NCI-H526 (cell line): ENCODE results near the gene RGS13.
A peak's percentile ranks its signal among the peaks of the same experiment; 100 is the strongest.

Experiments used
- DNase-seq, 2 experiments: peaks; one replicate each; lab custom pipeline; 2025; lab: John Stamatoyannopoulos, UW

RGS13 gene, protein sequence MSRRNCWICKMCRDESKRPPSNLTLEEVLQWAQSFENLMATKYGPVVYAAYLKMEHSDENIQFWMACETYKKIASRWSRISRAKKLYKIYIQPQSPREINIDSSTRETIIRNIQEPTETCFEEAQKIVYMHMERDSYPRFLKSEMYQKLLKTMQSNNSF

DNA sequence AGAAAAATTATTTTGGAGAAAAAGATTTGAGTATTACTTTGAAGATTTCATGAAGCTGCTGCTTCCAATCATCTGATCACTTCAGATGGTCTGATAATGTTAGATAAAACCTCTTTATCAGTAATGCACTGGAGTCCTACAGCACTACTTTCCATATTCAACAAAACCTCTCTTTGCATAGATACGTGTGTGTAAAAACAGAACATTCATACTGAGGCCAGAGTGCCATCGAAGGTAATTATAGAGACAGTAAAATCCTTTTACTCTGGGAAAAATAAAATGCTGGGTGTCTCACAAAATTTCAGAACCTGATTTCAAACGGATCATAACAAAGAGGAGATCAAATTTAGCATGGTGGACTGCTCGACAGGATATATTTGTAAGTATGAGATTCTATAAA is at the start of gene RGS13:
Gene RGS13, plus strand, starts transcription at position 209 of the 400 bp plus-strand sequence. CDS start 8,188 bp downstream, outside the sequence.
- peak; percentile 70 to 76 for DNase-seq

DNA sequence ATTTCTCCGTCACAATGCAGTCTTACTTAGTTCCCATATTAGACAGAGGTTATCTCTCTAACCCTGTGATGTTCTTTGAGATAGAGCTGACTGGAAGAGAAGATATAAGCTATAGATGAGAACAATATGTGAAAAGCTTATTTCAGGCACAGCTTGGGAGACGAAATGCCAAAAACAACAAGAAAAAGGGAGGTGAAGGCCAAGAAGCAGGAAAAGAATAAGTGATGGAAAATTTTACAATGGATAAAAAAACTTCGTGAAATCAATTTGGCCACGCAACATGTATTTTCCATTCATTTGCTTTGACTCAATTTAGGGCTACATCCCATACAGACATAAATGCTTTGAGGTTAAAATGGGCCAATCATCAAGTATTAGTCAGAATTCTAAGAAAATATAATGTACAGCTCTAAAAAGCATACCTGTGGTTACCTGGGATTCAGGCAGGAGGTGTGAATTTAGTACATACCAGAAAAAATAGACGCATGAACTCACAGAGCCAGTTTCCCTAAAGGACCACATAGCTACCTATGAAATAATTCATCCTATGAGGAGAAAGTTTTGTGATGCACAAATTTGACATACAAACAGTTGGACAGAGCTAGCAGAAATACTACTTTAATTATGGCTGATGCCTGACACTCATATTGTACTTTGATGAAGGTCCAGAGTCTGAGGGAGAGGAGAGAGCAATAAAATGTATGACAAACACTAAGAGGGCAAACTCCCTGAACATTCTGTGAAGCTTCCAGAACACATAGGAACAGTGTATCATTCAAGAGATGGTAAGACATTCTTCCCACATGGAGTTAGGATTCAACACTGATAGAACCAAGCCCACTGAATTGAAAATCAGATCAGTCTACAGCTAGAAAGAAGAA is 48.3 kb upstream of the RGS13 start:
- no peak for DNase-seq

DNA sequence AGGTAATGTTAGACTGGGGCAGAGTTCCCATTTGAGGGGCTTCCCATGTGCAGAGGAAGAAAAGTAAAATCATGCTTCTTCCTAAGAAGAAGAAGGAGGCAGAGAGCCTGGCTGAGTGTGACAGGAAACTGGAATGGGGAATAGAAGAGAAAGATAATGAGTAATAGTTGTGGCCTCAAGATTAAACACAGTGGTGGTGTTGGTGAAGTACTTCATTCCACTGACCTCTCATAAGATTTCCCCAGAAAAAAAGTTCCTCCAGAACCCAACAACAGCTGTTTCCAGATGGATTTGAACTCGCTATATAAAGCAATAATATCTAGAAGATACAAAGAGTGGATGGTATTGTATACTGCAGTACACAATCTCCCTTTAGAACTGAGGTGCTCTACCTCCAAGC is 47.4 kb upstream of the RGS13 start:
- no peak for DNase-seq

DNA sequence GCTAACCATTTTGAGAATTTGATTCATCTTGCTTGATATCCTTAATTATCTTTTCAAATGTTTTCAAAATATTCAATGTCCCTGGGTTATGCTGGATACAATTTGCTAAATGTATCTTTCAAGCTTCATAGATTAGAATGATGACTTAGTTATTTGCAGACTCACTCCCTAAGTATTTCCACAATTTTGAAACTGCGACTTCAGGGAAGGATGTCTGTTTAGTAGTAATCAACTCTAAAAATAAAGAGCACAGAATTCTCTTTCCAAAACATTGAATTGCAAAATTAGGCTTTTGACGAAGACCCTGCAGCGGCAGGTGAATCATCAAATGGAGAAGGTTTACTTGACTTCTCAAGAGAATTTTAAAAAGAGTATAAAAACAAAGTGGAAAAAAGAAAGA is 46.1 kb upstream of the RGS13 start:
- no peak for DNase-seq

DNA sequence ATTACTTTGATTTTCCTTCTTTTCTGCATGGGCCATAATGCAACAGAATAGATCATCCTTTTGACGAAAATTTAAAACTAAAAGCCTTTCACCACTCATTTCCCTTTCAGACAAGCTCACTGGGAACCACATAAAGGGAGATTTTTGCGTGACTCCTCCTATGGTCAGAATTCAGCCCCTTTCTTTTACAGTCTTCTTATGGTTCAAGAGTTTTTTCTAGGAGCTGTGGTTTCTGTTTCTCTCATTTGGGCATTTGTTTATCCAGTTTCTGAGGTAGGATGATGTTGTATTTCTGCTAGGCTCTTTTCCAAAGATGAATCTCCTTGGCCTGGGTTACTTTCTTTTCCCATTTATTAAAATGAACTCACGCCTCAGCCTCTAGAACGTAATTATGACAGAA is 43.4 kb upstream of the RGS13 start:
- DNase-seq = no peak

DNA sequence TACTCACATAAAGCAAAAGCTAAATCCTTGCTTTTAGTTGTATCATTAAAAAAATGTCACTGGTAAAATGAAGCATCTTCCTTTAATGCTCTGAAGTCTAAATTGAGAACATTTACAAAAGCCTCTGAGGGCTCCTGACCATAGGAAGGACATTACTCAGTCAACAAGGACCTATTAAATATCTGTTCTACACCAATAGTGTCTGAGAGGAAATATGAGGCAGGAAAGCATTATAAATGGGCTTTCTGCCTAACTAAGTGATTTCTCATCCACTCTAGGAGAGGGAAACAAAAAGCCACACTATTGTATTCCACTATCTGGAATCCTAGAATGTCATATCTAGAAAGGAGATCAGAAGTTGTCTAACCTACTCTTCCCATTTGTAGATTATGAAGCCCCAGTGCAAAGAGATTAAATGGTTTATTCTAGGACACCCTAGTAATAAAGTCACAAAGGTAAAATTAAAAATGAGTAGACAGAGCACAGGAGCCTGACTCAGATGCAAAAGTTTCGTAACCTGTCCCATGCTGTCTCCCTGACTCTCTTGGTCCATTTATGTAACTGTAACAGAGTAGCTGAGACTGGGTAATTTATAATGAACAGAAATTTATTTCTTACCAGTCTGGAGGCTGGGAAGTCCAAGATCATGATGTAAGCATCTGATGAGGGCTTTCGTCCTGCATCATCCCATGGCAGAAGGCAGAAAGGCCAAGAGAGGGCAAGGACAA is 42.8 kb upstream of the RGS13 start:
- DNase-seq = no peak

DNA sequence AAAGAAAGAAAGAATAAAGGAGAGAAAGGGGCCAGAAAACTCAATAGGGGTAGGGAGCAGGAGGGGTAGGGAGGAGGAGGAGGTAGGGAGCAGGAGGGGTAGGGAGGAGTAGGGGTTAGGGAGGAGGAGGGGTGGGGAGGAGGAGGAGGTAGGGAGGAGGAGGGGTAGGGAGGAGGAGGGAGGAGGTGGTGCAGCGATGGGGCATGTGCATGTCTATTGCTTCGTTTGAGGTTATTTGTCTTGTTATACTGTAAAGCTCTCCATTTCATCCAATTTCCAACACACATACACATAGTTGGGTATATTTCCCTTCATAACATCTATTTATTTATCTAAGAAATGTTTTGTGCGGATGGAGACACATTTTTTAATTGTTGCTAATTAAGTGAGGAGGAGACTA is 40.6 kb upstream of the RGS13 start:
- DNase-seq = no peak

DNA sequence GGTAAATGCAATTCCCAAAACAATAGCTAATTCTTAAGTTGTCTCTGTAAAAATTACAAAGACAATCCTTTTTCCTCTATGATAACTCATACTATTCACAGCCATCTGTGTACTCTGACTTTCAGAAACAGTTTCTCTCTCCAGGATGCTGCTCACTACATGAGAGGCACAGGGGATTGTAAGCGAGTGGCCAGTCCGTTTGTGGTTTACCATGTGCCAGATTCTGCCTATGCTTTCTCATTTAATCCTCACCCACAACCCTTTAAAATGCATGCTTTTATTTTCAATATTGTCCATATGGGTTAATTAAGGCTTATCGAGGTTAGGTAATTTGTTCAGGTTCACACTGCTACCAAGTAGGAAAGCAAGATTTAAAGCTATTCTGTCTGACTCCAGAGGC is 37.4 kb upstream of the RGS13 start:
- no peak for DNase-seq

DNA sequence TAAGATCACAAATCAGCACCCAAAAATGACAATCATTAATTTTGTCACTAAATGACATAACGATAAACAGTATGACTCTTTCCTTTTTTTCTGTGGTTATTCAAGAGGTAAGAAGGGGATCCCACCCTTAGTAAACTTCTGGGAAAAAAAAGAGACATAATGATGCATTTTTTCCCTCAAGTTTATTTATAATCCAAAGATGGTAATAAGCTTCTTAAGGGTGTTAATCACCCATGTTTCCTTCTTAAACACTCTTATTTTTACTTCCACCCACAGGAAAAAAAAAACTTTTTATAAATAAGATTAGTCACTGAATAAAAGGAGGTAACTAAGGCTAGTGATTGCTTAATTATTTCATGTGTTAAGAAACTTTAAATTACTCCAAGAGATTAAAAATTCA is 35.7 kb upstream of the RGS13 start:
- DNase-seq = no peak

DNA sequence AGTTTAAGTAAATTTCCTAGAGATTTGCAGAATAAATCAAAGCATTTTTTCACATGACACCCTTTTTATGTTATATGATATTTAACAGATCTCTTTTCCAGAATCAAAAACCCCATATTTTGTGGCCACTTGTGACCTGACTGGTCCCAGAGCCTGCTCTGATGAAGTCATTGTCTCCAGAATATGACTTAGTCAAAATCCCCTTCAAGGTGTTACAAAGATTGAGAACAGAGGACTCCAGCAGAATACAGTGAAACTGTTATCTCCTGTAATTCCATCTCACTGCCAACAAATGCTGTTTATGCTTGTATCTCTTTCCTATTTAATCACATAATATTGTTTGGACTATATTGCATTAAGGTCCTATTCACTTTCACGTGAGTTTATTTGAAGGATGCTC is 34.8 kb upstream of the RGS13 start:
- DNase-seq = no peak

DNA sequence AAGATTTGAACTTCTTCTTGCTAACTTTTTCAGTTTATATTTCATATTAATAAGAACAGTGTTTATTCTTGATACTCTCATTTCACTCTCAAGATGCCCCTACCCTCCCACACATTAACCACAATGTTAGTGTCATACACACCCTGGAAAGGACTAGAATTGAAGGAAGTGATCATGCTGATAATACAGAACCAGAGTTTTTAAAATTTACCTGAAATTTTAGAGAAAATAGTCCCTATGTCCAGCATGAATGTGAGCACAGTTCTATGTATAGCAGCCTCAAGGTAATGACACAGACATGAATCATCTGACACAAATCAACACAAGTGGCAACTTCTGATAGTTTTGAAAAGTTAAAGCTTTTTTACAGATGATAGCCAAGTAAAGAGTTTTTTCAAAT is 34.4 kb upstream of the RGS13 start:
- no peak for DNase-seq

DNA sequence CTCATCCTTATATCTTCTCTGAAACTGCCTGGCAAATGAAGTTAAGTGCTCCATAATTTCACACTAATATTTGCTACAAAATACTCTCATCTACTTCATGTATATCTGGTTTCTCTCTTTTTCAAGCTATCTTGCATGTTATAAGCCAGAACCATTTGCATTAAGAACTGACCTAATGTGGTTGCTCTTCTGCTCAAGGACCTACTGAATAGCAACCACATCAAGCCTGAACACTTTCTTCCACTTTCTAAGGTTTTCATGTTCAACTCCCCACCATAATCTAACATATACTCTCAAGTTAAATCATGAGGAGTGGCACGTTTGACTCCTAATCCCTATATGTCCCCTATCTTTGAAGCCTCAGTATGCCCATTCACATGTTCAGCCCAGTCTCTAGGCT is 33.2 kb upstream of the RGS13 start:
- DNase-seq = no peak

DNA sequence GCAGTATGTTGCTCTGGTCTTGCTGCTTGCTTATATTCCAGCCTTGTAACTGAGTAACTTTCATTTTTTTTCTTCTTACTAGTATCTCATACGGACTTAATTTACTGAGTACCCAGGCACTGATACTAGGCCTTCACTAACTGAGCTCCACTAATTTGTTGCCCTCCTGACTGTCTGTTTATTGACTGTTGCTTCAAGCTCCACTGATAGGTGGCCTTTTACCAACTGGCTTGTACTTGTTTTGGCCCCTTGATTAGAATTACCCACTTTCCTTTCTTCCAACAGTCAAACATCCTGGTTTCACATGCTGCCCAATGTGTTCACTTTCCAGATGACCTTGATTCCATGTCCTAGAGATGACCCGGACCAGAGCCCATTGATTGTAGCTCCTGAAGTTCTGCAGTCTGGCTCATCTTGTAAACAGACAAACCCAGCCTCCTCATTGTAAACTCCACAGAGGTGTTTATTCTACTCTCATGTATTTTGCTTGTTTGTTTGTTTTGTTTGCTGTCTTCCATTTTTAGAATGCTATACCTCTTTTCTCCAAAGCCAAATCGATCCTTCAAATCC is 32.6 kb upstream of the RGS13 start:
- DNase-seq = no peak

DNA sequence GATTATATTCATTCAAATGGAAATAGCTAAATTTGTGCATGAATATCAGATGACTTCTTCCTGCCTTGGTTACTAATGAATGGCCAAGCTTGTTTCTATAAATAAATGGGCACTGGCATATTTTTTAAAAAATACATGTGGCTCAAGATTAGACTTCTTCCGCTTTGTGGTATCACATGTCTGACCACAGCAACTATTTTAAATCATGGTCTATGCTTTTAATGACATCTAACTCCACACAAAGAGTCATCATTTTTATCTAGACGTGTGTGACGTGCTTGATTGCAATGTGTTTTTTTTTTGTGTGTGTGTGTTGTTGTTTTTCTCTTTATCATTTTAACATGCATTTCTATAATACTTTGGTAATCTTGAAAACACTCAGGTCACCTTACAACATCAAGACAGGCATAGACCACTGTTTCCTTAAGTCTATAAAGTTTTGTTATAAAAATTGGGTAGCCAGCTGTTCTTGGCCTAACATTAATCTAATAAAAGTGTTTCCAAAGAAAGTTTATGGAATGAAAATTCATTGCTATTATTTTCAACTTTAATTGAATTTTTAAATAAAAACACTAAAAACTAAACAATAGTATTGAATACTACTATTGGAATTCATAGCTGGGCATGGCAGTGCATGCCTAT is 30.8 kb upstream of the RGS13 start:
- DNase-seq = no peak

DNA sequence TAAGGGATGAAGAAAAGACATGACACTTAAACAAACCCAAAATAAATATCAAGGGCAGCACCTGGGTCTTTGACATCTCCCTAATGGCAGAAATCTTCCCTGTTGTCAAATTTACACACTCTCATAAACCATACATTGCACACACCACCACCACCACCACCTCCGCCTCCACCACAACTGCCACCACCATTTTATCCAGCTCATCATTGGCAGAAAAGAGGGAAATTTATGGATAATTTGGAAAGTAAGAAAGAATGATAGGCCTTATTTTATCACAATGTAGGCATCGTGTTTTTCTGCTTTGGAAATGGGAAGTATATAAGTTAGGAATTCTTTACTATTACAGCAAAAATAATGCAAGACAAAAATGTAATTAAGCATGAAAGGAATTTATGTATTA is 27.3 kb upstream of the RGS13 start:
- no peak for DNase-seq

DNA sequence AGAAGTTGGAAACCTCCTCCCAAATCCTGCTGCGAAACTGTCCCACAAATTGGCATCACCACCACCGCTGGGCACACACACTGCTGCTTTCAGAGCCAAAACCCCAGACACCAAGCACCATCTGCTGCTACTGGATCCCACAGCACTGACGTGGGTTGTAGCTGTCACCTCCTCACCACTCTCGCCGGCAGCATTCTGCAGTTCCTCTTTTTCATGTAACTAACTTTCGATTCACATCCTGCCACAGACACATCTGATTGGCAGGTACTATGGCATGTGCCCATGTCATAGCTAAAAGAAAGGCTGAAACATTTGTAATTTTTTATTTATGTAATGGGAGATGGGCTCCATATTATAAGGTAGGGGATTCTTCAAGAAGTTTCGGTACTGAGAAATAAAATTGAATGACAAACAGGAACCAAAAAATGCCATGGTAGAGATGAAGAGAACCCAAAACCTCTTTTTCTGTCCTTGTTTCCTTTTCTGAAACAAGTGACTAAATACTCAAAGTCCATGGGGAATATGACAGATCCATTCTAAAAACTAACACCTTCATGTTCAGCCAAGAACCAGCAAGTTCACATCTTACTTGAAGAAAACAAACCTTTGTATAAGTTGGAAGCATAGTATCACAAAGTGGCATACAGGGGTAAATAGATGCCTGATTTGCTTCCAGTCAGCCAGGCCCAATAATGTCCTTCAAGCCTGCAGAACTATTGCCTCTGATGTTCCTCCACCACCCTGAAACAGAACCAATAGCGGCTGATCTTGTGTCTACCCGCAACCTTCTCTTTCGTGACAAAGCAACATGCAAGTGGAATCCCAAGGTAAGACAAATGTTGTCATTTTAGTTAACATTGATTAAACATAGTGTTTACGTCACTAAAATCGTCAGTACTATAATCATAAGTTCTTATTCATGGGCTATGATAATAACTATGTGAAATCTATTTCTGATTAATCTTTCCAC is 26.6 kb upstream of the RGS13 start:
- no peak for DNase-seq

DNA sequence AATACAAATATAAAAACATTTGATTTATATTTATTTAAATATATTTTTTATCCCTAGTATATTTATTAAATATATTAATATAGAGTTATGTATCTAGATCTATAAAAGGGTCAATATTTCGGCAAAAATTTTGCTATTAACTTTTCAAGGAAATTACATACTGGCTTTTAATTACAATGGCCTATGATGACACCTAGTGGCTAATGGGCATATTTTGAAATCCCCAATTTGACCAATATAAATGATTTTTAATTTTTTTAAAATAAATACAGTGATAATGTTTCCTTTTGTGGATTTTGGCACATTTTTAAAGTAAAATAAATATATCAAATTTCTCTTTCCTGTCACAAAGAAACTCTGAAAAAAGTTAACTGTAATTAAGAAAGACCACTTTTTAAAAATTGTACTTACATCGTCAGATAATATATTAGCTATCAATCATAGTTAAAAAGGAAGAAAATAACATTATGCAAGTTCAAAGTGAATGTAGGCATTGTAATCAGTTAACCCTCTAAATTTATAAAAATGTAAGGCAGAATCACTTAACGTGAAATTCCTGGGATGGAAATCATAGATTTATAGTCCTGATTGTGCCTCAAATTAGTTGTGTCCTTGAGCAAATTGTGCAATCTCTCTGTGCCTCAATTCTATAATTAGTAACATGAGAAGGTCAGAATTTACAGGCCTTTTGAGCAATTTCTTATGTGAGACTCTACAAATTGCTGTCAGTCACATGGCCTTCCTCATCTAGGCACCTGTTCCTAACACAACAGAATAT is 25.6 kb upstream of the RGS13 start:
- no peak for DNase-seq

DNA sequence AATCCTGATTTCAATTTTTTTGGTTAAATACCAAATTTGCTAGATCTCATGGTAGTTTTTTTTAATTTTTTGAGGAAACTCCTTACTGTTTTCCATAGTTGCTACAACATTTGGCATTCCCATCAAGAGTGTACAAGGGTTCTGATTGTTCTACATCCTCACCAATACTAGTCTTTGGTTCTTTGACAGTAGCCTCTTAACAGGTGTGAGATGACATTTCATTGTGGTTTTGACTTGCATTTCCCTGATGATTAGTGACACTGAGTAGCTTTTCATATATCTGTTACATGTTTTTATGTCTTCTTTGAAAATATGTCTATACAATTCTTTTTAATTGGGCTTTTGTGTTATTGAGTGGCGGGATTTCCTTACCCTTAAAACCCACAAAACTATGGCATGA is 20.9 kb upstream of the RGS13 start:
- DNase-seq = no peak

DNA sequence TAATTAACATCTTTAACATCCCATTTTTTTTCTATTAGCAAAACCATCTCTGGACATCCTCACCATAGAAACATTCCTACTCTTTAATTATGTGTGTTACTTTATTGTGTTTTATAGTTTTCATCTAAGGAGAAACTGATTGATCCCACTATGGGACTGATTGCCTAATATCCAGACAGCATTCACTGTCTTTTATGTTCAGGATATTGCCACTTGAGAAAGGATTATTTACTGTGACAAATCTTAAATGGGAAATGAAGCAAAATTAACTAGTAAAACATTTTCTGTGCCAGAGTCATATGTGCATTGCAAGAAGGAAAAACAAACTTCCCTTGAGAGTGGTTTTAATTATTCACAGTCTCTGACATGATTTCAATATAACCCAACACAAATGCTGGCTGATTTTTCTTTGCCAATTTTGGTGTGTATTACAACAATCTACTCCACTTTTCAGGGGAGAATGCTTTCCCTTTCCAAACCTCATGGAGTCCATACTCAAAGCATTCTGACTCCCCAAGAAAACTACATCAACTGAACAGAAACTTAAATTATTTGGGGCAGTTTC is 15.8 kb upstream of the RGS13 start:
- no peak for DNase-seq
